ENCODE data around the gene MLH3. TPM values are rescaled to one million over a fixed set of nuclear protein-coding genes. Genes with fewer than 3 reads are reported as not detected.

MLH3 gene
- total and polyA plus RNA-seq, 2 of the 13 experiments (the other 11 are each of a cell fraction or from before 2014, with no cell fraction given): 14.4 to 24.8 TPM

DNA sequence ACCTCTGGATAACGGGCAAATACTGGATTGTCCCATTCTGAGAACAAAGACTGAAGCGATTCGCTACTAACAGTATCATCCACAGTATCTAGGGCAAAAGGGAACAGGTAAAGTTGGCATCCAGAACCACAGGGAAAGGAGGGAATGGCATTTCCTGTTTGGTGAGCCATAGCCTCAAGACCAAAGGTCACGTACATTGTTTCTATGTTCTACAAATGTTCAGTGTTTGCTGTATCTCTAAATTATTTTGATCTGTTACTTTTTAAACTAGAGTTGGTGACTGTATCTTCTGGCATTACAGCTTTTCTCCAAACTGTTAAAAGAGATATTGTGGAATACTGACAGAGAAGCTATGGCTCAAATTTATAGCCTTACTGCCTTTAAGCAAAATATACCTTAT is 9.7 kb downstream of the MLH3 start (continued):
- TF ChIP-seq, protein P1, sequence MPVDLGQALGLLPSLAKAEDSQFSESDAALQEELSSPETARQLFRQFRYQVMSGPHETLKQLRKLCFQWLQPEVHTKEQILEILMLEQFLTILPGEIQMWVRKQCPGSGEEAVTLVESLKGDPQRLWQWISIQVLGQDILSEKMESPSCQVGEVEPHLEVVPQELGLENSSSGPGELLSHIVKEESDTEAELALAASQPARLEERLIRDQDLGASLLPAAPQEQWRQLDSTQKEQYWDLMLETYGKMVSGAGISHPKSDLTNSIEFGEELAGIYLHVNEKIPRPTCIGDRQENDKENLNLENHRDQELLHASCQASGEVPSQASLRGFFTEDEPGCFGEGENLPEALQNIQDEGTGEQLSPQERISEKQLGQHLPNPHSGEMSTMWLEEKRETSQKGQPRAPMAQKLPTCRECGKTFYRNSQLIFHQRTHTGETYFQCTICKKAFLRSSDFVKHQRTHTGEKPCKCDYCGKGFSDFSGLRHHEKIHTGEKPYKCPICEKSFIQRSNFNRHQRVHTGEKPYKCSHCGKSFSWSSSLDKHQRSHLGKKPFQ (CRISPR knock-in tag; IDR thresholded peaks at IDR 0.05; ENCODE audit: insufficient replicate concordance): no peak
- TF ChIP-seq, protein P2, sequence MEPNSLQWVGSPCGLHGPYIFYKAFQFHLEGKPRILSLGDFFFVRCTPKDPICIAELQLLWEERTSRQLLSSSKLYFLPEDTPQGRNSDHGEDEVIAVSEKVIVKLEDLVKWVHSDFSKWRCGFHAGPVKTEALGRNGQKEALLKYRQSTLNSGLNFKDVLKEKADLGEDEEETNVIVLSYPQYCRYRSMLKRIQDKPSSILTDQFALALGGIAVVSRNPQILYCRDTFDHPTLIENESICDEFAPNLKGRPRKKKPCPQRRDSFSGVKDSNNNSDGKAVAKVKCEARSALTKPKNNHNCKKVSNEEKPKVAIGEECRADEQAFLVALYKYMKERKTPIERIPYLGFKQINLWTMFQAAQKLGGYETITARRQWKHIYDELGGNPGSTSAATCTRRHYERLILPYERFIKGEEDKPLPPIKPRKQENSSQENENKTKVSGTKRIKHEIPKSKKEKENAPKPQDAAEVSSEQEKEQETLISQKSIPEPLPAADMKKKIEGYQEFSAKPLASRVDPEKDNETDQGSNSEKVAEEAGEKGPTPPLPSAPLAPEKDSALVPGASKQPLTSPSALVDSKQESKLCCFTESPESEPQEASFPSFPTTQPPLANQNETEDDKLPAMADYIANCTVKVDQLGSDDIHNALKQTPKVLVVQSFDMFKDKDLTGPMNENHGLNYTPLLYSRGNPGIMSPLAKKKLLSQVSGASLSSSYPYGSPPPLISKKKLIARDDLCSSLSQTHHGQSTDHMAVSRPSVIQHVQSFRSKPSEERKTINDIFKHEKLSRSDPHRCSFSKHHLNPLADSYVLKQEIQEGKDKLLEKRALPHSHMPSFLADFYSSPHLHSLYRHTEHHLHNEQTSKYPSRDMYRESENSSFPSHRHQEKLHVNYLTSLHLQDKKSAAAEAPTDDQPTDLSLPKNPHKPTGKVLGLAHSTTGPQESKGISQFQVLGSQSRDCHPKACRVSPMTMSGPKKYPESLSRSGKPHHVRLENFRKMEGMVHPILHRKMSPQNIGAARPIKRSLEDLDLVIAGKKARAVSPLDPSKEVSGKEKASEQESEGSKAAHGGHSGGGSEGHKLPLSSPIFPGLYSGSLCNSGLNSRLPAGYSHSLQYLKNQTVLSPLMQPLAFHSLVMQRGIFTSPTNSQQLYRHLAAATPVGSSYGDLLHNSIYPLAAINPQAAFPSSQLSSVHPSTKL (CRISPR knock-in tag; IDR thresholded peaks at IDR 0.05): peak; percentile 78
- TF ChIP-seq, protein P3, sequence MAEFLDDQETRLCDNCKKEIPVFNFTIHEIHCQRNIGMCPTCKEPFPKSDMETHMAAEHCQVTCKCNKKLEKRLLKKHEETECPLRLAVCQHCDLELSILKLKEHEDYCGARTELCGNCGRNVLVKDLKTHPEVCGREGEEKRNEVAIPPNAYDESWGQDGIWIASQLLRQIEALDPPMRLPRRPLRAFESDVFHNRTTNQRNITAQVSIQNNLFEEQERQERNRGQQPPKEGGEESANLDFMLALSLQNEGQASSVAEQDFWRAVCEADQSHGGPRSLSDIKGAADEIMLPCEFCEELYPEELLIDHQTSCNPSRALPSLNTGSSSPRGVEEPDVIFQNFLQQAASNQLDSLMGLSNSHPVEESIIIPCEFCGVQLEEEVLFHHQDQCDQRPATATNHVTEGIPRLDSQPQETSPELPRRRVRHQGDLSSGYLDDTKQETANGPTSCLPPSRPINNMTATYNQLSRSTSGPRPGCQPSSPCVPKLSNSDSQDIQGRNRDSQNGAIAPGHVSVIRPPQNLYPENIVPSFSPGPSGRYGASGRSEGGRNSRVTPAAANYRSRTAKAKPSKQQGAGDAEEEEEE (CRISPR knock-in tag; IDR thresholded peaks at IDR 0.05; ENCODE audit: borderline replicate concordance): no peak
- TF ChIP-seq ZSCAN20 (CRISPR knock-in tag; IDR thresholded peaks at IDR 0.05; ENCODE audit: borderline replicate concordance): no peak
- no peak for TF ChIP-seq NR0B2 (CRISPR knock-in tag; IDR thresholded peaks at IDR 0.05)
- no peak for TF ChIP-seq ZEB1 (IDR thresholded peaks at IDR 0.05; ENCODE audit: insufficient replicate concordance, low read depth)
- TF ChIP-seq ZNF354B (CRISPR knock-in tag; IDR thresholded peaks at IDR 0.05): no peak
- 0 out of 2 replicates have a peak, but pooled peaks have one; percentile 7 for TF ChIP-seq ZNF121 (CRISPR knock-in tag; IDR thresholded peaks at IDR 0.05)
- TF ChIP-seq ZNF12 (CRISPR knock-in tag; IDR thresholded peaks at IDR 0.05): 0 out of 2 replicates have a peak, but pooled peaks have one; percentile 17
- TF ChIP-seq ZFP1 (CRISPR knock-in tag; IDR thresholded peaks at IDR 0.05): no peak
- no peak for TF ChIP-seq MTA3 (CRISPR knock-in tag; IDR thresholded peaks at IDR 0.05)
- TF ChIP-seq, protein P4, sequence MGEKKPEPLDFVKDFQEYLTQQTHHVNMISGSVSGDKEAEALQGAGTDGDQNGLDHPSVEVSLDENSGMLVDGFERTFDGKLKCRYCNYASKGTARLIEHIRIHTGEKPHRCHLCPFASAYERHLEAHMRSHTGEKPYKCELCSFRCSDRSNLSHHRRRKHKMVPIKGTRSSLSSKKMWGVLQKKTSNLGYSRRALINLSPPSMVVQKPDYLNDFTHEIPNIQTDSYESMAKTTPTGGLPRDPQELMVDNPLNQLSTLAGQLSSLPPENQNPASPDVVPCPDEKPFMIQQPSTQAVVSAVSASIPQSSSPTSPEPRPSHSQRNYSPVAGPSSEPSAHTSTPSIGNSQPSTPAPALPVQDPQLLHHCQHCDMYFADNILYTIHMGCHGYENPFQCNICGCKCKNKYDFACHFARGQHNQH (CRISPR knock-in tag; IDR thresholded peaks at IDR 0.05): peak; percentile 31; the same call in 1 of the 2 replicates
- peak; percentile 15; the same call in 1 of the 2 replicates for TF ChIP-seq NR2F6 (IDR thresholded peaks at IDR 0.05)
- TF ChIP-seq NR2F6 (CRISPR knock-in tag; IDR thresholded peaks at IDR 0.05): peak; percentile 68; the same call in 1 of the 2 replicates
- no peak for TF ChIP-seq RERE (CRISPR knock-in tag; IDR thresholded peaks at IDR 0.05; ENCODE audit: low read depth)
- TF ChIP-seq AGO2 (optimal IDR thresholded peaks at IDR 0.05; ENCODE audit: low read depth, low read length): no peak

Data from HepG2 (cell line).